ENCODE data around the gene OR5K3.
A peak's percentile ranks its signal among the peaks of the same experiment; 100 is the strongest.
"Not testable (repeated sequence)": the region's sequence is repeated elsewhere in the genome, so short reads cannot be mapped to it uniquely, and the experiment has no call there.

The OR5K3 gene, protein sequence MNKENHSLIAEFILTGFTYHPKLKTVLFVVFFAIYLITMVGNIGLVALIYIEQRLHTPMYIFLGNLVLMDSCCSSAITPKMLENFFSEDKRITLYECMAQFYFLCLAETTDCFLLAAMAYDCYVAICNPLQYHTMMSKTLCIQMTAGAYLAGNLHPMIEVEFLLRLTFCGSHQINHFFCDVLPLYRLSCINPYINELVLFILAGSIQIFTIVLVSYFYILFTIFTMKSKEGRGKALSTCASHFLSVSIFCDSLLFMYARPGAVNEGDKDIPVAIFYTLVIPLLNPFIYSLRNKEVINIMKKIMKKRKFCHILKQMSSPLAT

GRCh38 chr3:98390366-98390765 lies at the start of gene OR5K3:
Gene OR5K3, plus strand, starts transcription at chr3:98390666. Its CDS starts 0 bp downstream, at chr3:98390666.
- DNase-seq, result no peak

- no peak for DNase-seq
These were observed 48.7 kb upstream of the OR5K3 start for GRCh38 chr3:98341758-98342157.

DNA sequence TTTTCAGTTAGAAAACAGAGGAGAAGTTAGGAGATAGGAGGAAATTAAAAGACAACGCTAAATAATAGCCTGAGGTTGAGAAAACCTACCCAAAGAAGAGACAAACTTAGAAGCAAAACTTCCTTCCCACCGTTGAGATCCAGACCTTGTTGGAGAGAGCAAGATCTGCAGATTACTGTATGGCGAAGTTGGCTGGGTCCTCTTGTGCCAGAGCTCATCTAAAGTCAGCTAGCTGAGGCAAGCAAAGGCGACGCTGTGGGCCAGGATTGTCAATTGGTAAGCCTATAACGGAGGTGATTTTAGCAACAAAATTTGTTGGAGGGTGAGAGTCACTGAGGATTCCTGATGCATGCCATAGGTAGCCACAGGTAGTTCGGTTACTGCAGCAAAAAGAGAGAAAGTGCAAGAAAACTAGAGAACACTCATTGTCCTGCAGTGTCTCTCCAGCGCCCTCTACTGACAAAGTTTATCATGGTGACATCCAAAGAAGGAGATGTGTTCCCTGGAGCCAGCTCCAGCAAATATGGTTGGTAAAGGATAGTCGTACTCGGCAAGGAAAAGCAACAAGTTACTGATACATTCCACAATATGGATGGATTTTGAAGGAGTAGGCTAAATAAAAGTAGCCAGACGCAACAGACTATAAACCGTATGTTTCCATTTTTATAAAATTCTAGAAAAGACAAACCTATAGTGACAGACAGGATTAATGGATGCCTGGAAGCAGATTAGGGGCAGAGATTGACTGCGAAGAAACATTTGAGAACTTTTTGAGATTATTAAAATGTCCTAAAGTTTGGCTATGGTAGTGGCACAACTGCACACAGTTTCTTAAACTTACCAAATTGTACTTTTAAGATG lies 46.6 kb upstream of the OR5K3 start:
- peak; percentile 42 for DNase-seq

- DNase-seq, result no peak
These were observed 40.4 kb upstream of the OR5K3 start for GRCh38 chr3:98350082-98350481.

DNA sequence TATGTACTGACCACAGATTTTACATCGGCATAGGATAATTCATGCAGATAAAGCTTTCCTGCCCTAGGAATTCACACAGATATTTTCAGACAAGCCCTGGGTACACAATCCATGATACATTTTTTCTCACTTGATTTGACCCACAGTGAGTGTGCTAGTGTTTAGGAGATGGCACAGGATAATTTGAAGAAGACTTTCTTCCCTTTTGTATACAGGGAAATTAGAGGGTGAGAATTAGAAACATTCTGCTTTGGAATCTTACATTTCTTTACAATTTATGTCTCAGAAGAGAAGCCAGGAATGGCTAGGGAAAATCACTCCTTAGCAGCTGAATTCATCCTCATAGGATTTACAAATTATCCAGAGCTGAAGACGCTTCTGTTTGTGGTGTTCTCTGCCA lies 36.9 kb upstream of the OR5K3 start, which contains the start of gene OR5K4:
OR5K4 (plus strand) TSS at position 301 of the 400 bp plus-strand sequence; CDS start at position 301, 0 bp downstream.
- DNase-seq, result no peak

DNA sequence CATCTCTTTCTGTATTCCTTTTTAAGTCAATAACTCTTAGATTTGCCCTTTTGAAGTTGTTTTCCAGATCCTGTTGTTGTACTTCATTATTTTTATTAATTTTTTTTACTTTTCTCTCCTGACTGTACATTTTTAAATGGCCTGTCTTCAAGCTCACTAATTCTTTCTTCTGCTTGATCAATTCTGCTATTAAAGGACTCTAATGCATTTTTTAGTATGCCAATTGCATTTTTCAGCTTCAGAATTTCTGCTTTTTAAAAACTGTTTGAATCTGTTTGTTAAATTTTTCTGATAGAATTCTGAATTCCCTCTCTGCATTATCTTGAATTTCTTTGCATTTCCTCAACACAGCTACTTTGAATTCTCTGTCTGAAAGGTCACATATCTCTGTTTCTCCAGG lies 31.2 kb upstream of the OR5K3 start:
- no peak for DNase-seq

DNA sequence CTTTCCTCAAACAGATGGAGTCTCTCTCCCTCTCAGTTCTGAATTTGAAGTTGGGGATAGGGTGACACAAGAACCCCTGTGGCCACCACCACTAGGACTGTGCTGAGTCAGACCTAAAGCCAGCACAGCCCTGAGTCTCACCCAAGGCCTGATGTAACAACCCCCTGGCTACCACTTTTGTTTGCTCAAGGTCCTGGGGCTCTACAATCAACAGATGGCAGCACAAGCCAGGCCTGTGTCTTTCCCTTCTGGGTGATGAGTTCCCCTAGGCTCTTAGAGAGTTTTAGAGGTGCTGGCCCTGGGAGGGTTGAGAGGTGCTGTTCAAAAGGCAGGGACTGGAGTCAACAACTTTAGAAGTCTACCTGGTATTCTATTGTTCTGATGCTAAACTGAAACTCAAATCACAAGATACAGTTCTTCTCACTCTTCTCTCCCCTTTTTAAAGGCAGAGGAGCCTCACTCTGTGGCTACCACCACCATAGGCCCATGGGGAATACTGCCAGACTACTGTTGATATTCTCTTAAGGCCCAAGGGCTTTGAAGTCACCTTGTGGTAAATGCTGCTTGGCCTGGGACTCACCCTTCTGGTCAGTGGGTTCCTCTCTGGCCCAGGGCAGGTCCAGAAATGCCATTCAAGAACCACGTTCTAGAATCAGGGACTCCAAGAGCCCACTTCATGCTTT lies 30.3 kb upstream of the OR5K3 start:
- peak; percentile 3 for DNase-seq

DNA sequence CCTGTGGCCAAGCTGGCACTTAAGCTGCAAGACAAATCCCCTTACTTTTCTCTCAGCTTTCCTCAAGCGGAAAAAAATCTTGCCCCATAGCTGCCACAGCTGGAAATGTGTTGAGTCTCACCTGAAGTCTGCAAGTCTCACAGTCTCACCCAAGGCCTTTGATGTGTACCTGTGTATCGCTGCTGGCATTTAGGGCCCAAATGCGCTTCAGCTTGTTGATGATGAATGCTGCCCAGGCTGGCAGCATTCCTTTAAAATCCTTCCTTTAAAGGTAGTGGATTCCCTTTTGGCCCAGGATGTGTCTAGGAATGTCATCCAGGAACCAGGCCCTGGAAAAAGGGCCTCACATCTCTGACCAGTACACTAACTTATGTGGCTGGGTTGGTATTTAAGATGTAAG lies 29.8 kb upstream of the OR5K3 start:
- no peak for DNase-seq

DNA sequence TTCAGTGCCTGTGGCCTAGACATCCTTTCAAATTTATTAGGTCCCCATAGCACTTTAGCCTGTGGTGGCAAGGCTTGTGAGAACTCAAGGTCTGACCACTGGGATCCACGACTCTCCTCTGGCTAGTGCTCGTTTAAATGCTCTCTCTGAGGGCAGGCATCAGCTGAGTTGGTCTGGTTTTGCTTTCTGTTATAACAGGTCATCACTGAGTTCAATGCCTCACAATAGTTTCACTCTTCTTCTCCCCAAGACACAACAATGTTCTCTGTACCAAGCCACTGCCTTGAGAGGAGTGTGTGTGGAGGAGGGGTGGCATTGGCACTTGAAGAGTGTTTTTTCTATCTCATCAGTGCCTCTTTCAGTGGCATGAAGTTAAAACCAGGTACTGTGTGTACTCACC lies 29.2 kb upstream of the OR5K3 start:
- no peak for DNase-seq

GRCh38 chr3:98367464-98368246 lies 22.8 kb upstream of the OR5K3 start:
- DNase-seq, result no peak

DNA sequence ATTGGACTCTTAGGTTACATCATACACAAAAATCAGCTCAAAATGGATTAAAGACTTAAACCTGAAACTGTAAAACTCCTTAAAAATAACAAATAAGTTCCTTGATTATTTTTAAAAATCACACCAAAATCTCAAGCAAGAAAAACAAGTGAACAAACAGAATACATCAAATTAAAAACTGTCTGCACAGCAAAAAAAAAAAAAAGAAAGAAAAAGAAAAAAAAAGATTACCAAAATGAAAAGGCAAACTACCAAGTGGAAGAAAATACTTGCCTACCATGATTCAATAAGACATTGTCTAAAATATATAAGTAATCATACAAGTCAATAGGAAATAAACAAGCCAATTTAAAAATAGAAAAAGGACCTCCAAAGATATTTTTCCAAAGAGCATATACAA lies 19.3 kb upstream of the OR5K3 start:
- DNase-seq, result no peak

DNA sequence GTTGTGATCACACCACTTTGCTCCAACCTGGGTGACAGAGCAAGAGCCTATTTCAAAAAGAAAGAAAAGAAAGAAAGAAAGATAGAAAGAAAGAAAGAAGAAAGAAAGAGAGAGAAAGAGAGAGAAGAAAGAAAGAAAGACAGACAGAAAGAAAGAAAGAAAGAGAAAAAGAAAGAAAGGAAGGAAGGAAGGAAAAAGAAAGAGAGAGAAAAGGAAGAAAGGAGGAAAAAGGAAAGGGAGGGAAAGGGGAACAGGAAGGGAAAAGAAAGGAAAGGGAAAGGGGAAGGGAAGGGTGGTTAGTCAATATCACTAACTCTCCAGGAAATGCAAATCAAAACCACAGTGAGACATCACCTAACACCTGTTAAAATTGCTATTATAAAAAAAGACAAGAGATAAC lies 18.6 kb upstream of the OR5K3 start:
- DNase-seq, result no peak

- no peak for DNase-seq
These were observed 18.0 kb upstream of the OR5K3 start for GRCh38 chr3:98372445-98372844.

DNA sequence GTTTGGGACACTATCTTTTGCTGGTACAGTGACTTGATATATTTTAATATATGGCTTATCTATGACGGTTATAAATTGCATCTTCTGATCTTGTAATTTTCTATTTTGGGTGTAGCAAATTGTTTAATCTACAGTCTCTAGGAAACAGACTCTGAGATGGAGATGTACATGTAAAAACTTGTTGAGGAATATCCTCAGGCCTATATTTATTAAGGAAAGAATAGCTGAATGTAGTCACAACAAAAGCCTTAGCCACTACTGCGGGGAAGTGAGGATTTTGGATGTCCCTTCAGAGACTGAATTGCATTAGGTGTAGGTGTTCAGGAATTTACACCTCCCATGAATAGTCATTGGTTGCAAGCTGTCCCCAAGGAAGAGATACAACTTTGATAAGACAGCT lies 13.8 kb upstream of the OR5K3 start:
- DNase-seq, result no peak

DNA sequence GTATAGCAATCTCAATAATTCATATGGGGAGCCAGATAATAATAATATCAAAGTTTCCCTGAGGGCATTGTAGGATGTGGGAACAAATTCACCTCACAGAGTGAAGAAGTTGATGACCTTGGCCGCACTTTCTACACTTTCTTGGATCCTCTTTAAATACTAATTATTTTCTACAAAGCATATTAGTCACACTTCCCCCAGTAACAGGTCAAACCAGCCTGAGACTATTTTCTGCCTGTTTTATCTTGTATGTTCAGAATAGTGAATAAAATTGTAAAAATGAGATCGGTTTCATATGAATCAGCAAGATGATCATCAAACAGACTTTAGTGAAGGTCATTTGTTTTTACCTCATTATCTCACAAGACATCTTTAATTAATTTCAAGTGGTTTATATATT lies 2.3 kb upstream of the OR5K3 start:
- no peak for DNase-seq

GRCh38 chr3:98395101-98395500 lies 4.6 kb downstream of the OR5K3 start:
- no peak for DNase-seq

DNA sequence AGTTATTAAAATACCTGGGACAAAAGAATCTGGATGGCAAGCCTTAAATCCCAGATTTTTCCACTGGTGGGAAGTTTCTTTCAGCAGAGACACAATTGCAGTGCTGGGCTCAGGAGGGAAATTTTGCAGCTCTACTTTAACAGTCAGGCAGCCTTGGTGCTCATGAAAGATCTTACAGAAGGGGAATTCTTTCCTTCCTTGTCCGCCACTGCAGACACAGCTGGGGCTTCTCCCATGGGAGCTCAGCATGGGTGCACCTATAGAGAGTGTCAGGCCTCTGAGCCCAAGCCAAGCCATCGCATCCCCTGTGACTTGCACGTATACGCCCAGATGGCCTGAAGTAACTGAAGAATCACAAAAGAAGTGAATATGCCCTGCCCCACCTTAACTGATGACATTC lies 6.0 kb downstream of the OR5K3 start:
- not testable (repeated sequence) for DNase-seq

DNA sequence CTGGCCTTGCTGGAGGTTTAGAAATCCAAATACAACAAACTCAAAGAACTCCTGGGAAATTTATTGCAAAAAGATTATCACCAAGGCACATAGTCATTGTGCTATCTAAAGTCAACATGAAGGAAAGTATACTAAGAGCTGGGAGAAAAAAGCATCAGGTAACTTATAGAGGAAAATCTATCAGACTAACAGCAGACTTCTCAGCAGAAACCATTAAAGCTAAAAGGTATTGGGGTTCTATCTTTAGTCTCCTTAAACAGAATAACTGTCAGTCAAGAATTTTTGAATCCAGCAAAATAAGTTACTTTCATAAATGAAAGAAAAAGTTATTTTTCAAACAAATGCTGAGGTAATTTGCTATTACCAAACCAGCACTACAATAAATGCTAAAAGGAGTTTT lies 8.0 kb downstream of the OR5K3 start:
- no peak for DNase-seq

GRCh38 chr3:98402507-98402906 lies 12.0 kb downstream of the OR5K3 start:
- DNase-seq, result no peak

DNA sequence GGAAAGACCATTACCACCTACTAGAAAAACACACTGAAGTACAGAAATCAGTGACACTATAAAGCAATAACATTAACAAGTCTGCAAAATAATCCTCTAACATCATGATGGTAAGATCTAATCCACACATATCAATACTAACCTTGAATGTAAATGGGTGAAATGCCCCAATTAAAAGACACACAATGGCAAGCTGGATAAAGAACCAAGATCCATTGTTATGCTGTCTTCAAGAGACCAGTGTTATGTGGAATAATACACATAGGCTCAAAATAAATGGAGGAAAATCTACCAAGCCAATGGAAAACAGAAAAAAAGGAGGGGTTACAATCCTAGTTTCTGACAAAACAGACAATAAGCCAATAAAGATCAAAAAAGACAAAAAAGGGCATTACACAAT lies 13.5 kb downstream of the OR5K3 start:
- no peak for DNase-seq

DNA sequence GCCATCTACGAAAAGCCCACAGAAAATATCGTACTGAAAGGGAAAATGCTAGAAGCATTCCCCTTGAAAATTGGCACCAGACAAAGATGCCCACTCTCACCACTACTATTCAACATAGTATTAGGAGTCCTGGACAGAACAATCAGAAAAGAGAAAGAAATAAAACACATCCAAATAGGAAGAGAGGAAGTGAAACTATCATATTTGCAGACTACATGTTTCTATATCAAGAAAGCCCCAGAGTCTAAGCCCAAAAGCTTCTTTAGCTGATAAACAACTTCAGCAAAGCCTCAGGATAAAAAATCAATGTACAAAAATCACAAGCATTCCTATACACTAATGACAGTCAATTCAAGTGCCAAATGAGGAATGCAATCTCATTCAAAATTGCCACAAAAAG lies 15.6 kb downstream of the OR5K3 start:
- DNase-seq, result no peak

GRCh38 chr3:98432575-98432974 lies 42.1 kb downstream of the OR5K3 start:
- no peak for DNase-seq

- no peak for DNase-seq
These were observed 43.3 kb downstream of the OR5K3 start for GRCh38 chr3:98433764-98434163.

Data from CD4-positive, alpha-beta T cell treated with Interleukin-4 for 4 hours (primary cell).